PC-9 (cell line): Measurements from ENCODE around the gene FAM98C. TPM values are rescaled to one million over a fixed set of nuclear protein-coding genes. Genes with fewer than 3 reads are reported as not detected.

ENCODE experiments used
- BruUV-seq: library from RNA; stranded (reverse); fragments of 400-500 nt; replicated peaks from 2 replicates; lab custom pipeline; 2021; lab: Mats Ljungman, UMichigan
- CTCF ChIA-PET: fragments of 300-600 bp; sonication (Branson Sonifier 250); formaldehyde crosslinking; loops from one replicate; lab custom pipeline; 2022; ENCODE audit warnings: antibody characterized with exemption; lab: Charles Lee
- POLR2A ChIA-PET: fragments of 300-600 bp; sonication (Branson Sonifier 250); formaldehyde crosslinking; loops from one replicate; lab custom pipeline; 2022; ENCODE audit warnings: antibody characterized with exemption; ENCODE audit not compliant: unreplicated experiment; lab: Charles Lee
- DNase-seq, 2 experiments: peaks; one replicate each; pipeline versions ENCODE4 v3.0.0 to v3.0.0-alpha.2; 2015 to 2022; ENCODE audit warnings: mixed read lengths in 1 of 2
- H2AFZ ChIP-seq: fragments of 200-600 bp; sonication (generic); 2 replicates; pipeline ENCODE4 v1.8.1; 2017; ENCODE audit warnings: antibody characterized with exemption
- H3F3A ChIP-seq: fragments of 200-600 bp; sonication (generic); 2 replicates; pipeline ENCODE4 v1.8.1; 2017; ENCODE audit warnings: antibody characterized with exemption, mild to moderate bottlenecking, low read depth; ENCODE audit not compliant: insufficient read depth
- H3K27ac ChIP-seq: fragments of 200-600 bp; sonication (generic); 2 replicates; pipeline ENCODE4 v1.6.1; 2016; ENCODE audit warnings: mixed run types
- H3K27me3 ChIP-seq: fragments of 200-600 bp; sonication (generic); 2 replicates; pipeline ENCODE4 v1.6.1; 2016; ENCODE audit warnings: low read depth, mixed run types; ENCODE audit not compliant: insufficient read depth
- H3K36me3 ChIP-seq: fragments of 200-600 bp; sonication (generic); 2 replicates; pipeline ENCODE4 v1.6.1; 2016; ENCODE audit warnings: low read depth, mixed run types
- H3K4me1 ChIP-seq: fragments of 200-600 bp; sonication (generic); replicated peaks from 2 replicates; pipeline ENCODE4 v1.6.1; 2016; ENCODE audit warnings: mixed run types; ENCODE audit not compliant: insufficient read depth
- H3K4me2 ChIP-seq: fragments of 200-600 bp; sonication (generic); 2 replicates; pipeline ENCODE4 v1.6.1; 2017; ENCODE audit warnings: mixed run types
- H3K4me3 ChIP-seq: fragments of 200-600 bp; sonication (generic); 2 replicates; pipeline ENCODE4 v1.6.1; 2016; ENCODE audit warnings: mixed run types
- H3K79me2 ChIP-seq: fragments of 200-600 bp; sonication (generic); 2 replicates; pipeline ENCODE4 v1.6.1; 2017; ENCODE audit warnings: low read depth, mixed run types
- H3K9me2 ChIP-seq: fragments of 200-600 bp; sonication (generic); 2 replicates; pipeline ENCODE4 v1.8.1; 2017; ENCODE audit warnings: mild to moderate bottlenecking; ENCODE audit not compliant: insufficient read depth
- H3K9me3 ChIP-seq: fragments of 200-600 bp; sonication (generic); 2 replicates; pipeline ENCODE4 v1.8.1; 2016; ENCODE audit warnings: low read depth; ENCODE audit not compliant: insufficient read depth
- H4K20me1 ChIP-seq: fragments of 200-600 bp; sonication (generic); 2 replicates; pipeline ENCODE4 v1.8.1; 2017; ENCODE audit not compliant: insufficient read depth
- EZH2 ChIP-seq: fragments of 200-600 bp; sonication (generic); IDR thresholded peaks from 2 replicates; pipeline ENCODE4 v1.8.0; 2017; ENCODE audit warnings: antibody characterized with exemption, low read depth
- intact Hi-C: fragments of 100-400 bp; cut with micrococcal nuclease; formaldehyde crosslinking; loops from one replicate; pipeline ENCODE4 v1.10.0; 2022; ENCODE audit not compliant: unreplicated experiment
- total RNA-seq: library from RNA; stranded (reverse); gene quantifications from 2 replicates; pipeline ENCODE4 v1.2.3, GENCODE V29; 2021
- TF ChIP-seq, protein P1 (sequence below): fragments of 200-600 bp; sonication (generic); conservative IDR thresholded peaks from 2 replicates; pipeline ENCODE4 v1.6.1; 2017; ENCODE audit warnings: mixed run types, antibody characterized with exemption, mild to moderate bottlenecking, moderate library complexity

The FAM98C gene
- total RNA-seq, 1 experiment from 2014 or later, result 15.8 TPM

DNA sequence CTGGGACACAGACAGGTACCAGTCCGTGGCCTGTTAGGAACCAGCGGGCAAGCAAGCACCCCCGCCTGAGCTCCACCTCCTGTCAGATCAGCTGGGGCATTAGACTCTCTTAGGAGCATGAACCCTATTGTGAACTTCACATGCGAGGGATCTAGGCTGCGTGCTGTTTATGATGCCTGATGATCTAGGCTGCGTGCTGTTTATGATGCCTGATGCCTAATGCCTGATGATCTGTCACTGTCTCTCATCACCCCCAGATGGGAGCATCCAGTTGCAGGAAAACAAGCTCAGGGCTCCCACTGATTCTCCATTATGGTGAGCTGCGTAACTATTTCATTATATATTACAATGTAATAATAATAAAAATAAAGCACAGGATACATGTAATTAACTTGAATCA lies 19.5 kb downstream of the FAM98C start:
- no TSS peak for BruUV-seq
- CTCF ChIA-PET, result no interaction called here
- no peaks in the 10 kb centered on the region for H3K79me2 ChIP-seq
- intact Hi-C loops, result no loop called here
- no peaks in the 10 kb centered on the region for H4K20me1 ChIP-seq
- peaks cover 9% of the 10 kb centered on the region; the same call in 1 of the 2 replicates for H3K4me1 ChIP-seq
- no peaks in the 10 kb centered on the region for H3K36me3 ChIP-seq
- no peaks in the 10 kb centered on the region for H3K9me3 ChIP-seq
- H3K4me3 ChIP-seq, result no peak overlapping the region
- no peak for DNase-seq
- H3K27me3 ChIP-seq, result peaks cover 6% of the 10 kb centered on the region; the same call in 1 of the 2 replicates
- no peak overlapping the region for H3K4me2 ChIP-seq
- peaks cover 9% of the 10 kb centered on the region; the same call in 1 of the 2 replicates for H3F3A ChIP-seq
- no peak overlapping the region for H3K27ac ChIP-seq
- H2AFZ ChIP-seq, result no peak overlapping the region
- TF ChIP-seq, protein P1, sequence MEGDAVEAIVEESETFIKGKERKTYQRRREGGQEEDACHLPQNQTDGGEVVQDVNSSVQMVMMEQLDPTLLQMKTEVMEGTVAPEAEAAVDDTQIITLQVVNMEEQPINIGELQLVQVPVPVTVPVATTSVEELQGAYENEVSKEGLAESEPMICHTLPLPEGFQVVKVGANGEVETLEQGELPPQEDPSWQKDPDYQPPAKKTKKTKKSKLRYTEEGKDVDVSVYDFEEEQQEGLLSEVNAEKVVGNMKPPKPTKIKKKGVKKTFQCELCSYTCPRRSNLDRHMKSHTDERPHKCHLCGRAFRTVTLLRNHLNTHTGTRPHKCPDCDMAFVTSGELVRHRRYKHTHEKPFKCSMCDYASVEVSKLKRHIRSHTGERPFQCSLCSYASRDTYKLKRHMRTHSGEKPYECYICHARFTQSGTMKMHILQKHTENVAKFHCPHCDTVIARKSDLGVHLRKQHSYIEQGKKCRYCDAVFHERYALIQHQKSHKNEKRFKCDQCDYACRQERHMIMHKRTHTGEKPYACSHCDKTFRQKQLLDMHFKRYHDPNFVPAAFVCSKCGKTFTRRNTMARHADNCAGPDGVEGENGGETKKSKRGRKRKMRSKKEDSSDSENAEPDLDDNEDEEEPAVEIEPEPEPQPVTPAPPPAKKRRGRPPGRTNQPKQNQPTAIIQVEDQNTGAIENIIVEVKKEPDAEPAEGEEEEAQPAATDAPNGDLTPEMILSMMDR, result no peak
- no peak for TF ChIP-seq EZH2
- no peaks in the 10 kb centered on the region for H3K9me2 ChIP-seq
- POLR2A ChIA-PET, result no interaction called here

DNA sequence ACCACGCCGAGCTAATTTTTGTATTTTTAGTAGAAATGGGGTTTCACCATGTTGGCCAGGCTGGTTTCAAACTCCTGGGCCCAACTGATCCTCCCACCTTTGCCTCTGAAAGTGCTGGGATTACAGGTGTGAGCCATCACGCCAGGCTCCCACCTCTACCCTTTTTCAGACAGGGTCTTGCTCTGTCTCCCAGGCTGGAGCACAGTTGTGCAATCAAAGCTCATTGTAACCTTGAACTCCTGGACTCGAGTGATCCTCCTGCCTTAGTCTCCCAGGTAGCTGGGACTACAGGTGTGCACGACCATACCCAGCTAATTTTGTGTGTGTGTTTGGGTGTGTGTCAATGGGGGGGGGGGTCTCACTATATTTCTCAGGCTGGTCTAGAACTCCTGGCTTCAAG lies 21.4 kb downstream of the FAM98C start:
- H3K79me2 ChIP-seq, result no peaks in the 10 kb centered on the region
- ChIA-PET POLR2A (no interaction called here), CTCF (no interaction called here)

DNA sequence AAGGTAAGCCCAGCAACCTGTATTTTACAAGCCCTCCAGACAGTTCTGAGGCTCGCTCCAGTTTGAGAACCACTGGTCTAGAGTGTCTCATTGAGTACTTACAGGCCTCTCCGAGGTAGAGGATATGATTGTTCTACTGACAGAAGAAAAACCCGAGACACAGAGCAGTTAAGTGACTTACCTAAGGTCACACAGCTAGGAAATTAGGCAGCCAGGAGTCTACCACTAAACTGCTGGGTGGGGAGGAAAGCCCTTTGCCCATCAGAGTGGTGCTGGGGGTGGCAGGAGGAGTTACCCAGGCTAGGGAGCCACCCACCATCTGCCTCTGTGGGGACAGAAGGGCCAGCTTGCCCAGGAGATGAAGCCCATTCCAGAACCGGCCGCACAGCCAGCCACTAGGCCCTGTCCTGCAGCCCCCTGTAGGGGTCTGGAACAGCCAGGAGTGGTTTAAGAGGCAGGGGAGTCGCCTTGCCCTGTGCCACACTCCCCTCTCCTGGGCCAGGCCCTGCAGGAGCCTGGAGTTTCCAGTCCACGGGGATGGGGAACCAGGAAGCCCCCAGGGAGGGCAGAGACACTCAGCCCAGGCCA lies 22.4 kb downstream of the FAM98C start:
- Histone ChIP-seq H2AFZ (no peak overlapping the region), H3K4me1 (no peaks in the 10 kb centered on the region), H3K4me2 (no peak overlapping the region), H4K20me1 (no peaks in the 10 kb centered on the region), H3F3A (no peaks in the 10 kb centered on the region), H3K27ac (no peak overlapping the region), H3K79me2 (no peaks in the 10 kb centered on the region), H3K9me3 (no peaks in the 10 kb centered on the region), H3K4me3 (no peak overlapping the region), H3K9me2 (no peaks in the 10 kb centered on the region), H3K36me3 (no peaks in the 10 kb centered on the region), H3K27me3 (peaks cover 11% of the 10 kb centered on the region)
- ChIA-PET POLR2A (interaction anchor here (0.6 kb wide), 1 partner anchor 475 kb away, joined by 5 read pairs; no protein-coding TSS in a partner anchor), CTCF (no interaction called here)
- DNase-seq, result no peak
- BruUV-seq, result no TSS peak
- intact Hi-C loops, result no loop called here
- TF ChIP-seq, protein P1, result no peak
- TF ChIP-seq EZH2, result no peak

More for the DNA sequence above, 21.4 kb downstream of the FAM98C start:
- DNase-seq, result no peak
- Histone ChIP-seq H3K9me3 (no peaks in the 10 kb centered on the region), H4K20me1 (no peaks in the 10 kb centered on the region), H3K27ac (no peak overlapping the region), H3K36me3 (no peaks in the 10 kb centered on the region), H2AFZ (no peak overlapping the region), H3F3A (no peaks in the 10 kb centered on the region), H3K4me1 (no peaks in the 10 kb centered on the region), H3K4me2 (no peak overlapping the region), H3K9me2 (no peaks in the 10 kb centered on the region), H3K4me3 (no peak overlapping the region), H3K27me3 (peaks cover 8% of the 10 kb centered on the region)
- no TSS peak for BruUV-seq
- TF ChIP-seq EZH2, result no peak
- TF ChIP-seq, protein P1, result no peak
- intact Hi-C loops, result no loop called here
